HG03135 (cell line): ENCODE data around the gene SNCAIP.
"Not testable (repeated sequence)": the region's sequence is repeated elsewhere in the genome, so short reads cannot be mapped to it uniquely, and the experiment has no call there.

Experiments used
- ATAC-seq: cut with Tn5 transposase; IDR thresholded peaks from one replicate; pipeline ENCODE4 v1.9.1; 2021; ENCODE audit warnings: mild to moderate bottlenecking, moderate library complexity; ENCODE audit not compliant: unreplicated experiment

The SNCAIP gene

GRCh38 chr5:122314036-122314435, 2.0 kb downstream of the SNCAIP start:
- ATAC-seq = no peak

GRCh38 chr5:122315521-122315920, 3.5 kb downstream of the SNCAIP start:
- ATAC-seq = no peak

- ATAC-seq = no peak
Observed at GRCh38 chr5:122316656-122317055, 4.6 kb downstream of the SNCAIP start.

GRCh38 chr5:122319897-122320296, 7.9 kb downstream of the SNCAIP start:
- ATAC-seq = no peak

GRCh38 chr5:122321921-122322320, 9.9 kb downstream of the SNCAIP start:
- ATAC-seq = no peak

DNA sequence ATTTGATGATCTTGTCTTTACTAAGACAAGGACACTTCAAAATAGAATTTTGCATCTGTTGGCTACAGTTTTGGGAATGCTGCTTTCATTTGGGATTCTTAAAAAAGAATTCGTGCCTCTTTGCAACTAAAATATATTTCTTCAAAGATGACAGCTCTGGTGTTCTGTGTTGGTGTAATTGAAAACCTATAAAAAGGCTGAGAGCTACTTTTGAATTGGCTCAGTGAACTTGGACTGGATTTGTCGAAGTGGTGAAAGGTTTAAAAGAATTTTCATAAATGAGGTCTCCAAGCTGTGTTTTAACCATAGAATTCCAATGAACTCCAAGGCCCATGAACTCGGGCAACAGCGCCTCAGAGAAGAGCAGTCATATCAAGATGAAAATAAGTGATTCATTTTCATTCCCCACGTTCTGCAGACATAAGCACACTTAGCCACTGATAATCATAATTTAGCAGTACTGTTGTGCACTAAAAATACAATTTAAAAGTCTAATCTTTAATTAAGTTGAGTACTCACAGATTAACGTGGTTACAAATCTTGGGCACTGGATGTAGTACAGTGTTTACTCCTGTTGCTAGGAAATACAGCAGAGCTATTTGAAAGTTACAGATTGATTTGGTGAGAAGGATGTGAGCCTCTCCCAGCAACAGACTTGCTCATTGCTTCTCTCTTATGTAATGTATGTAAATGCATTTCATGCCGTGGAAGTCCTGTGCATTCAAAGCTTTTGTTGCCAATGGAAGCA, 10.9 kb downstream of the SNCAIP start:
- ATAC-seq = no peak

- ATAC-seq = no peak
Observed at GRCh38 chr5:122323738-122324137, 11.7 kb downstream of the SNCAIP start.

- ATAC-seq = no peak
Observed at GRCh38 chr5:122327110-122327509, 15.1 kb downstream of the SNCAIP start.

GRCh38 chr5:122330881-122331280, 18.8 kb downstream of the SNCAIP start:
- ATAC-seq = no peak

DNA sequence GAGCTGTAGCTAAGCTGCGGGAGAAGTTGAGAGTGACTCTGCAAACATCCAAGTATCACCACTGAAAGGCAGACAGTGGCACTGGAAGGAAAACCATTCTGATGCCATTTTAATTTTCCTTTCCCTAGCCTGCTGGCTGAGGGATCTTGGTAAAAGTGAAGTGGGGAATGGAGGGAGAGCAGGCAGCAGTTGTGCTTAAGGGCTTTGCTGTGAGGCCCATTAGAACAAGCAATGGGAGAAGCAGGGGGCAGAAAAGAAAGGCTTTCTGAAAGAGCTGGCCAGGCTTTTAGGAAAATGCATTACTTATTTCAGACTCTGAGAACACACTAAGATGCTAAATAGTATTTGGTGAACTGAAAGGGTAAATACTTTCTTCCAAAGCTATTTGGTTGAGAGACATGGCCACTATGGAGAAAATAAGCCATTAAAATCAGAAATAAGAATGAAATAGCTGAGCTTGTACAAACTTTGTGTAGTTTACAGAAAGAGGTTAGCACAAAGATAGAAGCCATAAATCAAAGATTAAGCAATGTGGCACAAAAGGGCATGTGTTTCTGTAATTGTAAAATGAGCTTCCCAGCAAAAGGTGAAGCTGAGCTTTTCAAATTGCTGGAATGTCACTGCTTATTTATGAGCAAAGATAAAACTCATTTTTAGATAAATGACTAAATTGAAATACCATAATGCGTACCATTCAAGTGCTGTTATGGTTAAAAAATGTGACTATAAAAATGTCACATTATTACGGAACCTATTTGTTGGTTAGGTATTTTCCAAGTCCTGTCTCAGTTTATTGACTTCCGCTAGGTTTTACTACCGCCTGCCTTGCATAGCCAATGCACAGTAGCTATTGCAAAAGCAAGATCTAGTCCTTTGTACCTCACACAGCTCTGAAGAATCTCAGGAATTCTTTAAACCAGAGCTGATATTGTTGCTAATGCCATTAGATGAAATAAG, 20.8 kb downstream of the SNCAIP start:
- no peak for ATAC-seq

DNA sequence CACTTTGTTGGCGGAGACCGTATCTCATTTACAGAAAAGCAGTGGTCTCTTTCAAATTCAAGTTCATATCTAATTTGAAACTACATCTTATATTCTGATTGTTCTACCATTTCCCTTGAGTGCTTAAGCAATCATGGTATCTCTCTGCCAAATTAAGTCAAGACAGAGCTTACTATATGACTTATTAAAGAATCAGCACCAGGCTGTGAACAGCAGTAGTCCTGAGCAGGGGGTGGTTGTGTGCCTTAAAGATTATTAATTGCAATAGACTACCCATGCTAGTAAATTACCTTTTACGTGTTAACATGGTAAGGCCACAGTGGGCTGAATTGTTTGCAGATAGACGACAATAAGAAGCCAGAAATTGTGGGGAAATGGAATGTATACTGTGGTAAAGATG, 21.5 kb downstream of the SNCAIP start:
- ATAC-seq = no peak

DNA sequence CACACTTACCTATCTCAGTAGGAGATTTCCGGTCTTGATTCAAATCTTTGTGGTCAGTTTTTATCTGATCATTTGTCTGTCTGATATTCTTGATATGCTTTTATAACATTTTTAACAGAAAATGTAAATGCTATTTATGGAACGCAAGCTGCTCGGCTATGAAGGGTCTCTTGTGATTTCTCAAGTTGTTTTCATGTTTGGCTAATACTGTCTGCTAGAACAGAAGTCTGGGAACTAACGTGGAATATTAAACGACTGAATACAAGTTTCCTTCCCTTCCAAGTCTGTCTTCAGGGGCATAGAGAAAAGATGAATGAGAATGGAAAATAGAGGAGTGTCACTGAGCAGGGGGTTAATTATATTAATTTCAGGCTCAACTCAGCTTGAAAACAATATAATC, 27.6 kb downstream of the SNCAIP start:
- no peak for ATAC-seq

DNA sequence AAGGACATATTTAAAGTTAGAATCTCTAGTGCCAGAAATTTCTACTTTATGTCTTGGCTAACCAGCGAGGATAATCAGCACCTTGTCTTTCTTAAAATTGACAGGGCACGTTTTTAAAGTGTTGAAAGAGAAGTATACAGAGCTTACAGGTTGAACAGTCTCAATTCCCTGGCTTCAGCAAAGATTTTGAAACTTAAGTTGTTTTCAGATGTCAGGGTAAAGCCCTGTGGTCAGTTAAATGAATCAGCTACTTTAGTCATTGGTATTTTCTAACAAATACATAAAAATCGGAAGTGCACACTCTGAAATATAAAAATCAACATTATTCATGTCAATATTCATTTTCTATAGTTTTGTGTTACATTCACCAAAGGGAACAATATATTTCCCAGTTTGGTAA, 29.1 kb downstream of the SNCAIP start:
- no peak for ATAC-seq

- ATAC-seq = no peak
Observed at GRCh38 chr5:122342256-122342655, 30.2 kb downstream of the SNCAIP start.

- ATAC-seq = no peak
Observed at GRCh38 chr5:122346897-122347581, 35.0 kb downstream of the SNCAIP start.

GRCh38 chr5:122350496-122350895, 38.5 kb downstream of the SNCAIP start:
- ATAC-seq = no peak

- no peak for ATAC-seq
Observed at GRCh38 chr5:122351416-122352157, 39.5 kb downstream of the SNCAIP start.

- ATAC-seq = no peak
Observed at GRCh38 chr5:122352331-122352730, 40.3 kb downstream of the SNCAIP start.

DNA sequence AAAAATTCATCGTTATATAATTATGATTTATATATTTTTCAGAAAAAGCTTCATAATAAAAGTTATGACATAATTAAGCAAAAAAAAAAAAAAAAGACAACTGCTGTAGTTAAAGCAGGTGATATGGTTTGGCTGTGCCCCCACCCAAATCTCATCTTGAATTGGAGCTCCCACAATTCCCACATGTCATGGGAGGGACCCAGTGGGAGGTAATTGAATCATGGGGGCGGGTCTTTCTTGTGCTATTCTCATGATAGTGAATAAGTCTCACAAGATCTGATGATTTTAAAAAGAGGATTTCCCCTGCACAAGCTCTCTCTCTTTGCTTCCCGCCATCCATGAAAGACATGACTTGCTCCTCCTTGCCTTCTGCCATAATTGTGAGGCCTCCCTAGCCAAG, 41.3 kb downstream of the SNCAIP start:
- ATAC-seq = not testable (repeated sequence)

GRCh38 chr5:122354293-122354692, 42.3 kb downstream of the SNCAIP start:
- ATAC-seq = no peak

DNA sequence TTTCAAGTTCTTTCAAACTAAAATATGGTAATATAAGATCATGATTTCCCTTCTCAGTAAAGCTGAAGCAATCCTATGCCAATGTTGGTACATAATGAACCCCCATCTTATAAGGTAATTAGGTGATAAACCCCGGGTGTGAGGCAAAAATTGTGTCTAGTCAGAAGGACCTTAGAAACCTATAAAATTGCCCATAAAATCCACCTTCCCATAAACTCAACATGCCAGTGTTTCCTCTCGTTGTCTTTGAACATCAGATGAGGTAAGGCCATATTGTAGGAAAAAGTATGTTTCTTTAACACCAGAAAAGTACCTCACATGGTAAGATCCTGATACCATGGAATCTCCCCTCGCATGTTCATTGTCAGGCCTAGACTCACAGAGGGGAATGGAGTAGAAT, 43.3 kb downstream of the SNCAIP start:
- no peak for ATAC-seq
